ENCODE results near the gene KCNK3.

Gene KCNK3

DNA sequence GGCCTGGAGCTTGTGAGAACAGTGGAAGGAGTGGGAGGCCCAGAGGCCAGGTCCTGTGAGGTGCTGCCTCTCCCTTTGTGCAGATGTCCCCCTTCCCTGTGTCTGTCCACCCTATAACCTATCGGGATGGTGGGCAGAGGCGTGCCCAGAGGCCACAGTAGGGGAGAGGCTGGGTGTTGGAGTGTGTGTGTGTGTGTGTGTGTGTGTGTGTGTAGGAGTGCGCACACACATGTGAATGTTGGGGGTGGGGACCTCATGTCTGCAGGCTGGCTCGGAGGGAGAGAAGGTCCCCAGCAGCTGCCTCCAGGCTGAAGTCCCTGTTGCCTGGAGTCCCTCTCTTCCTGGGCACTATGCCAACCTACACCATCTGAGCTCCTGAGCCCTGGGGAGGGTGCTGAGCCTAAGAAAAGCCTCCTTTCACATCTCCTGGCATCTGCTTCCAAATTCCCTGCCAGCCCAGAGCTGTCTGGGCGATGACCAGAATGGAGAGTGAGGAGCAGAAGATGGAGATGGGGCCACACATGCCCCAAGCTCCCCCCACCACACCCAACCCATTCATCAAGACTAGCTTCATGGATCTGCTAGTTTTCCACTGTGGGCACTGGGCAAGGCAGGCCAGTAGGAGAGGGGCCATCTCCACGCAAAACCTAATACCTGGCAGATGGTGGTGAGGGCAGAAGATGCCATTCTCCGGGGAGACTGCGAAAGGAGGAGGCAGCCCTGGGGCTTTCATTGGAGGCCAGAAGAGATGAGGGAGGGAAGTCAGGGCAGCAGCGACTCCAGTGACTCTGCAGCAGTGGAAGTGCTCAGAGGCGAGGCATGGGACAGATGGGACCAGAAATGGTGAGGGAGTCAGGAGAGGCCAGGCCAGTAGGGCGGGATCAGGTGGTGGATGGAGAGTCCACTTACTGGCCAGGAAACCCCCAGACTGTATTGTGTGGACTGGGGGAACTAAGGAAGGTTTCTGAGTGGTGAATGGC is 20.3 kb downstream of the KCNK3 start:
- DNase-seq (ENCODE audit: low read depth in 2 of 2): no peak

DNA sequence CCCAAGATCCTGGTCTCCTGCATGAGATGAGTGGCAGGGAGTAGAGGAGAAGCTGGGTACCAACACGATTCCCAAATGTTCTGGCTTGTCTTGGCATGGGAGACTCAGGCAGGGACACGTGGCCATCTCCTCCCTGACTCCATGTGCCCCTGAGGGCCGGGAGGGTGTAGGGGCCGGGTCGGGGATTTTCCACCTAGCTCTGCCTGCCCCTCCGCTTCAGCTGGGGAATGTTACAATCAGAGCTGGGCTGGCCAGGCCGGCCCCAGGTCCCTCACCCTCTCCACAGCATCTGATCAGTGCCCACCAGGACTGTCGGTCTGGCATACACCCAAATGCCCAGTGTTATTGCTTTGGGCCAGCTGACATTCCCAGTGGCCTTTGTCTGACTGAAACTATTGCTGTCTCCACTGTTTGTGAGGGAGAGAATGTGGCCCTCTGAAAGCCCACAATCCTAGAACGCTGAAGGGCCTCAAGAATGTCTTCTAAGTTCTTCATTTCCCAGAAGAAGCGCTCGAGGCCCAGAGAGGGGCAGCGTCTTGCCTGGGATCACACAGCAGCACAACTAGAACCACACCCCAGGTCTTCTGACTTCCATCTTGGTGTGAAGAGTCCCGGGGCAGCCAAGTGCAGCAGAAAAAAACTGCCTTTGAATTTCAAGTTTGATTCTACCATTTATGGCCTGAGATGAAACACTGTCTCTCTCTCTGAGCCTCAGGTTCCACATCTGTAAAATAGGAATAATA is 23.2 kb downstream of the KCNK3 start:
- DNase-seq (ENCODE audit: low read depth in 2 of 2): no peak

DNA sequence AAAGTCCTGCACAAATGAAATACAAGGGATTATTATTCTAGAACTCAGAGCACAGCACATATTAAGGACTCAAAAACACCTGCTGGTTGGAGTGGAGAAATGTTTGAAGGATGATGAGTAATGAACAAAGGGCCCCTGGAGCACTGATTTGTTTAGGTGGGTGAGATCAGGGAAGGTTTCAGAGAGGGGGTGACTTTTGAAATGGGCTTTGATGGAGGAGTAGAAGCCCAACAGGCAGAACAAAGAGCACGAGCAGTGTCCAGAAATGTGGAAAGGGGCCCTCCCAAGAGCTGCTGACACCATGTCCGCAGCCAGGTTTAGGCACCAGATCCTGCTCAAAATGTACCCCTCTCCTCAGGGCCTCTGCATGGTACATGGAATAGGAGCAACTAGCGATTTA is 23.8 kb downstream of the KCNK3 start:
- no peak for DNase-seq (ENCODE audit: low read depth in 2 of 2)

DNA sequence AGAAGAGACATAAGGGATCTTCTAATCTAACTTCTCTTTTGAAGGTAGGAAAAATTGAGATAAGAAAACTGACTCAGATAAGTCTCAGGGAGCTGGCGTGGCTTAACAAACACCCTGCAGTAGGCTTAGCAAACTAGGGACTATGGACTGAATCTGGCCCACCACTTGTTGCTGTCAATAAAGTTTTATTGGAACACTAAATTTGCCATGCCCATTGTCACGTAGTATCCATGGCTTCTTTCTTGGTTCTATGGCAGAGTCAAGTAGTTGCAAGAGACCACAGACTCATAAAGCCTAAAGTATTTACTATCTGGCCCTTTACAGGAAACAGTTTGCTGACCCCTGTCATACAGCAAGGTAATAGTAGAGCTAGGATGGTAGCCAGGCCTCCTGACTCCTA is 24.2 kb downstream of the KCNK3 start:
- DNase-seq (ENCODE audit: low read depth in 2 of 2): no peak

DNA sequence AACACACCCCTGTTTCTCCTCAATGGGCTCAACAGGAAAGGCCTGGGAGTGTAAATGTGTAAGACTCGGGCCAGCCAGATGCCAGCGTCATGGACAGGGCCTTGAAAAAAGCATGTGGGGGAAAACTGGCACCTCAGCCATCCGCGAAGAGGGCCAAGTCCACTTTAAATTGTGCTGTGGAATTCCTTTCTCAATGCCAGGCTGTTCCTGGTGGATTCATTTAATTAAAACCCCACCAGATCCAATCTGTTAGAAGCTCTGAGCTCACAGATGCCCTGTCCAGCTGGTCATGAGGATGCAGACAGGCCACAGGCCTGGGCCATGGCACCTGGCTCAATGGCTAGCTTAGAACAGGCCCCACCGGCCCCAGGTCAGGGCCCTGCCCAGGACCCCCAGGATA is 24.8 kb downstream of the KCNK3 start:
- DNase-seq (ENCODE audit: low read depth in 2 of 2): no peak

DNA sequence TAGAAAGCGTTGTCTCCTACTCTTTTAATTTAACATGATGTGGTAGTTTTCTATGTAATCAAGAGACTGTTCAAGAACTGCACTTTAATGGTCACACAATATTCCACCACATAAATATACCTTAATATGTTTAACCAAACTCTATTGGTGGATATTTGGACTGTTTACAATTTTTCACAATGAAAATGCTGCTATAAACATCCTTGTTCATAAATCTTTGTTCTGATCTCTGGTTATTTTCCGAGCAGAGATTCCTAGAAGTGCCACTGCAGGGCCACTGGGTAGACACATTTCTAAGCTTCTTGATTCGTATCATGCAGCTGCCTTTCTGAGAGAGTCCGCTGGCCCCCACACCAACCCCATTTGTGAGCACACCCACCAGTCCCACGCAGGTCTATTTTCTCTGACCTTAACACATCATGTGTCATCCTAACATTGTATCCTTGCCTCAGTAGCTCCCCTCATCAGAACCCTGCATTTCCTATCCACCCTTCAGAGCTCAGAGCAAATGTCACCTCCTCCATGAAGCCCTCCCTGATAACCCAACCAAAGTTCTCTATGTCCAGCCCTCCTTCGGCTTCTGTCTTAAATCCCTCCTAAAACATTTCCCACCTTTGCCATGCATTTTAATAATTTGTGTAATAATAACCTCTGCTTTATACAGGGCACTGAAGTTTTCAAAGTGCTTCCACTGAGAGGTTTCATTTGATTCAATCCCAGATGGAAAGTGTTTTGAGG is 26.6 kb downstream of the KCNK3 start:
- no peak for DNase-seq (ENCODE audit: low read depth in 2 of 2)

DNA sequence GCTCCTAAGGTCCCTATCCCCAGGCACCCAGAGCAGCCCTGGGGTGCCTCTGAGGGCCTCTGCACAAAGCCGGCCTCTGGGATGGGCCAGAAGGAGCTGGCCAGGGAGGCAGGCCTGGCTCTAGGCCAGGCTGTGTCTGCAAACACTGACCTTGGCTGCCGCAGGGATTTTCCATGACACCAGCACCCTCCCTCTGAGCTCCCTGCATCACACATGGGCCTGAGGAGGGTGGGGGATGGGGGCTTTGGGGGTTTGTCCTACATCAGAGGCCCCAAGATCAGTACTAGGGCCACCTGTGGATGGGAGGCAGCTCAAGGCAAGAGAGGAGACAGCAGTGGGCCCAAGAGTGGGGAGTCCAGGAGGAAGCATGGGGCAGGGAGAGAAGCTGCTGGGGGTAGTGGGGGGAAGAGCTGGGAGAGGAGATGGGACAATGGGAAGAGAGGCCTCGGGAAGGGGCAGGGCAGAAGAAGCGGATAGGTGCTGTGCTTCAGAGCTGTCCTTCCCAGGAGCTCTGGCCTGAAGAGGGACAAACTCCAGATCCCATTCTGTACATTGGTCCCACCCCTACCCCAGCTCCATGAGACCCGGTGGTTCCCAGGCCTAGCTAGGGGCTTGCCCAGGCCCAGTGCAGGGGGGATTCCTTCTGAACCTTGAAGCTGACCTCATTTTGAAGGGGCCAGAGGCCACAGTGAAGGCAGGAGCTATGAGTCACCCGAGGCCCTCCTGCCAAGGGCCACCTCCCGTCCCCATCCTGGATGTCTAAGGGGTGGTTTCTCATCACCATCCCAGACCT is 28.0 kb downstream of the KCNK3 start:
- DNase-seq (ENCODE audit: low read depth in 2 of 2): no peak

DNA sequence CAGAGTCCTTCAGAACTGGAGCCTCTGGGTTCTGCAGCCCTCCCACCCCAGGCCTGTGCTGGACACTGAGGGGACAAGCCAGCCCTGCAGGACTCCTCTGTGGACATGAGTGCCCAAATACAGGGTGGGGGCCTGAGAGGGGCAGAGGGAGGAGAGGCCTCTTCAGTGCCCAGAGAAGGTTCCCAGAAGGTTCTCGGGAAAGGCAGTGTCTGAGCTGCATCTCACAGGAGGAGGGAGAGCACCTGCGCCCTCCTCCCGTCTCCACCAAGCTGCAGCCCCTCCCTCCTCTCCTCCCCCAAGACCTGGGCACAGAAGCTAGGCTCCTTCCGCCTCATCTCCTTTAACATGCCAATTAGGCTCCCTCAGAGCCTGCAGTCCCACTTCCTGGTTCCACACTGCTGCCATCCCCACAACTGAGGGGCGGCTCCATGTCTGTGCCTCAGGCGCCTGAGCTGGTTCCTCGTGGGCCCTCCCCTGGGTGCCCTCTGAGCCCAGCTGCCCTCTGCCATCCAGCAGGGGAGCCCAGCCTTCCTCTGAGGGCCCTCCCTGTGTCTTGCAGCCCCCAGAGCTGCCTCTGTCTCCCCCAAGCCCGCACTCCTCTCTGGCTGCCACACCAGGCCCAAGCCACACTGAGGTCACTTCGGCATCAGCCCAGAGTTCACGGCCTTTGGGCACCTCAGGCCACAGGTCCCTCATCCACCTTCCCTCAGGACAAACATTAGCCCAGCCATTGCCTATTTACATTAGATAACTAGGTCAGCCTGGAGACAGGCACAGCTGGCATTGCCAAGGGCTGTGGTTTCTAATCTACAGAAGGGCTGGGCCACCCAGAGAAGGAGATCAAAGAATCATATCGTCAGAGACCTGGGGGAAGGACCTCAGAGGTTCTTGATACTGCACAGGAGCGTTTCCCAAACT is 28.9 kb downstream of the KCNK3 start:
- DNase-seq (ENCODE audit: low read depth in 2 of 2): no peak

DNA sequence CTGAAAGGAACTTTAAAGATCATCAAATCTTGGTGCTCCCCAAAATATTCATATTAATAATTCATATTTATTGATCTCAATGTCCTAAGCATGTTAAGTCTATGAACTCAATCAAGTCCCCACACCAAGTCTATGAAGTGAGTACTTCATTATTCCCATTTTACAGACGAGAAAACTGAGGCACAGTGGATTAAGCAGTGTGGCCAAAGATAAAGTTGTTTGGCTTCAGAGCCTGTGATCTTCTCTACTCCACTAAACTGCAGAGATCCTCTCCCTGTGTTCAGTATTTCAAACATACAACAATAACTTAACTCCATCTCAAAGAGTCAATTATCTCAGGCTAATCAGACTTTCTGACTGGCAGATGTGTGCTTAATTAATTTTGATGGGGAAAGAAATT is 29.8 kb downstream of the KCNK3 start:
- no peak for DNase-seq (ENCODE audit: low read depth in 2 of 2)

DNA sequence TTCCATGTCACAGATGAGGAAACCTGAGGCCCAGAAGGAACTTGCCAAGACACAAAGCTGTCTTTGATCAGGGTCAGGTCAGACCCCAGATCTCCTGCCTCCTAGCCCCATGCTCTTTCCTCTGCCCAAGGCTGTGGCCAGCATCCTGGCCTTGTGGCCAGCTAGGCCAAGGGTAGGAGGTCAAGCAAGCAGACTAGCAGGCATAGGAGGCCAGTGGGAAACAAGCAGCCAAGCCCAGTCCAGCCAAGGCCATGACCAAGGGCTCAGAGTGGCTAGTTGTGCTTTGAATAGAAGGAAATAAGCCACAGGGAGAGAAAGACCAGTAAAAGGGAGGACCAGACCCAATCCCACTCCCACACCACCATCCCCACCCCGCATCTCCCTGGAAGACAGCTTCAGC is 30.4 kb downstream of the KCNK3 start:
- no peak for DNase-seq (ENCODE audit: low read depth in 2 of 2)

DNA sequence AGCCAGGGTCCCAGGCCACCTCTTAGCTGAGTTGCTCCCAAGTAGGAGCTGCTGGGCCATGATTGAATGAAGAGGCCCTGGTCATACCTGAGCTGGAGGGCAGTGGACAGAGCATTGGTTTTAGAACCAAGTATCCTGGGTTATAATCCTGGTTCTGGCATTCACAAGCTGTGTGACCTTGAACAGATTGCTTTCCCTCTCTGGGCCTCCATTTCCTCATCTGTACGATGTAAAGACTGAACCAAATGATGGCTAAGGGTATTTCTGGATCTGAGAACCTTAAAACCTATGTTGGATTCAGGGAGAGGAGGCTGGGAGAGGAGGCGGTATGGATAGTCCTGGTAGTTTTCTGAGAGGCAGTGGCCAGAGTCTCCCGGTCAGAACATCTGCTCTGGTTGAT is 31.0 kb downstream of the KCNK3 start:
- DNase-seq (ENCODE audit: low read depth in 2 of 2): no peak

DNA sequence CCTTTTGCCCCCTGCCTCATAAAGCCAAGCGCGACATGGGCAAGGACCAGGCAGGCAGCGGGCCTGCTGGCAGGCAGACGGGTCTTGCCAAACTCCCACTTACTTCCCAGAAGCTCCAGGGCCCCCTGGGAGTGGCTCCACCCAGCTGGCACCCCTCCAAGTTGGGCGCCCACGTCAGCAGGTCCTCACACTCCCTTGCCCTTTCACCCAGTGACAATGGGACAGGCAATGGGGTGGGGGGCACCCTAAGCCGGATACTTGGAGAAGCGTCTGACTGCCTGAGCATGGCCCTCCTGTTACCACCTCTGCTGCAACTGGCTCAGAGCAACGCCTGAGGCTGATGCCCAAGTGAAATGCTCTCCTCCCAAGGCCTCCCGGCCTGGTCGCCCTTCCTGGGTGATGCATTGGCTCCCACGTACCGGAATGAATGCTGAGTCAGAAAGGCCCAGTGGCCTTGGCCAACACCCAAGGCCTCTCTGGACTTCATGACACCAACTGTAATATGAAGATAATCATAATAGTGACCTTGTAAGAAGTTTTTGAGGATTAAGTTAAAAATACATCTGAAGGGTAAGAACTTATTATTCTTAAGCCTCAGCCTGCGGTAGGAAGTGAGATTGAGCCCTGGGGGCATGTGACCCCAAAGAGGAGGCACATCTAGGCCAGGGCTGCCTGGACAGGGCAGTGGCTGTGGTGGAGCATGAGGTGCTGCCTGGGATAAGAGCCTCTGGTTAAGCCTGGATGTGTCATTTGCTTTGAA is 31.6 kb downstream of the KCNK3 start:
- no peak for DNase-seq (ENCODE audit: low read depth in 2 of 2)

DNA sequence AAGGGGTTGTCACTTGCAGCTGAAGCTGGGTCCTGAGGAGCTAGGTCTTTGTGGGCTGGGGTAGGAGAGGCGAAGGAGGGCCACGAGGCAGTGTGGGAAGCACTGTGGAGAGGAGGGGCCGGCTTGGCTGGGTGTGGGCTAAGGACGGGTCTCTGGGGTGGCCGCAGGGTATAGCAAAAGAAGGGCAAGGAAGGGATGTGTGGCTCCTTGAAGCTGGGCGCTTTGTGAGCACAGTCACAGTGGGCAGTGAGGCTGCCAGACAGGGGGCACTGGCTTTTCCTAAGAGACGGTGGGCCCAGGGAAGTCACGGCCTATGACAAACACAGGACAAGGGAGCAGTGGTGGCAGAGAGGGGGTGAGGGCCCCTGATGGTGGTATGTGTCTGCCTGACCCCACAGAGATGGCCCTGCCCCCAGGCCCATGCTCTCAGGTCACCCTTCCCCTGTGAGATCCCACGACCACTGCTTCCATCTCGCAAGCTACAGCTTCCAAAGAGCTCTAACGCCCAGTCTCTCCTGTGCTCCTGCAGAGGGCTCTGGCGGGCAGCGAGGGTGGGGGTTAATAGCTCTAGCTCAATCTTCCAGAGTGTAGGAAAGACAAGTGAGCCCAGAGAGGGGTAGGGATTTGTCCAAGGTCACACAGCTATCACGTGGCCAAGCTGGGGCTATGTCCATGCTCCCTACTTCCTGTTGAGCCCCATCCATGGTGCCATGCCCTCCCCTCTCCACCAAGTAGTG is 32.4 kb downstream of the KCNK3 start:
- DNase-seq (ENCODE audit: low read depth in 2 of 2): no peak

DNA sequence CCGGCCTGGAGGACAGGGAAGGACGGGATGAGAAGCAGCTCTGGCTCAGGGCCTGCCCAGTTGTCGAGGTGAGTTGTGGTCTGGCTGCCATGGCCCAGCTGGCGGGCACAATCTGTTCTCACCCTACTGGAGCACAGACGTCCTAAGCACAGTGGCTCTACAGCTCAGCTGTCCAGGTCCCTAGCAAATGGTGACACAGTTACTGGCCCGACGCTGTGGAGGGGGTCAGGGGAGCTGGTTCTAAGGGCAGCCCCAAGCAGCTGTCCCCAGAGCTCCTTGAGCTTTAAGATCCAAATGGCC is 32.9 kb downstream of the KCNK3 start:
- DNase-seq (ENCODE audit: low read depth in 2 of 2): no peak

DNA sequence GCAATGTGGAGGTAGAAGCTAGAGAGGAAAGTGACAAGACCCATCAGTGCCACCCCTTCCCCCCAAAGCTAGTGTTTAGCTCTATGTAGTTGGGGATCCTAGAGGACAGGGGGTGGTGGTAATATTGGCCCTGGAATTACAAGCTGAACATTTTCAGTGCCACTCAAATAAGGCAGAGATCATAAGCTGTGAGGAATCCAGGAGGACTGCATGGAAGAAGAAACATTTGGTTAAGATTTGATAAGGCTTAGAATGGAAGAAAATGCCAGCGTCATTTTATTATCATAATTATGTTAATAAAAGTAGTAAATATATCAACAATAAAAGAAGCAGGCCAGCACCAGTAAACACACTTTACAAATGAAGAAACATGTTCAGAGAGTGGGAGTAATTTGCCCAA is 33.7 kb downstream of the KCNK3 start:
- no peak for DNase-seq (ENCODE audit: low read depth in 2 of 2)

DNA sequence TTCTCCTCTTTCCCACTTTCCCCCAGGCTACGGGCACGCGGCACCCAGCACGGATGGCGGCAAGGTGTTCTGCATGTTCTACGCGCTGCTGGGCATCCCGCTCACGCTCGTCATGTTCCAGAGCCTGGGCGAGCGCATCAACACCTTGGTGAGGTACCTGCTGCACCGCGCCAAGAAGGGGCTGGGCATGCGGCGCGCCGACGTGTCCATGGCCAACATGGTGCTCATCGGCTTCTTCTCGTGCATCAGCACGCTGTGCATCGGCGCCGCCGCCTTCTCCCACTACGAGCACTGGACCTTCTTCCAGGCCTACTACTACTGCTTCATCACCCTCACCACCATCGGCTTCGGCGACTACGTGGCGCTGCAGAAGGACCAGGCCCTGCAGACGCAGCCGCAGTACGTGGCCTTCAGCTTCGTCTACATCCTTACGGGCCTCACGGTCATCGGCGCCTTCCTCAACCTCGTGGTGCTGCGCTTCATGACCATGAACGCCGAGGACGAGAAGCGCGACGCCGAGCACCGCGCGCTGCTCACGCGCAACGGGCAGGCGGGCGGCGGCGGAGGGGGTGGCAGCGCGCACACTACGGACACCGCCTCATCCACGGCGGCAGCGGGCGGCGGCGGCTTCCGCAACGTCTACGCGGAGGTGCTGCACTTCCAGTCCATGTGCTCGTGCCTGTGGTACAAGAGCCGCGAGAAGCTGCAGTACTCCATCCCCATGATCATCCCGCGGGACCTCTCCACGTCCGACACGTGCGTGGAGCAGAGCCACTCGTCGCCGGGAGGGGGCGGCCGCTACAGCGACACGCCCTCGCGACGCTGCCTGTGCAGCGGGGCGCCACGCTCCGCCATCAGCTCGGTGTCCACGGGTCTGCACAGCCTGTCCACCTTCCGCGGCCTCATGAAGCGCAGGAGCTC is 35.4 kb downstream of the KCNK3 start:
- no peak for DNase-seq (ENCODE audit: low read depth in 2 of 2)

DNA sequence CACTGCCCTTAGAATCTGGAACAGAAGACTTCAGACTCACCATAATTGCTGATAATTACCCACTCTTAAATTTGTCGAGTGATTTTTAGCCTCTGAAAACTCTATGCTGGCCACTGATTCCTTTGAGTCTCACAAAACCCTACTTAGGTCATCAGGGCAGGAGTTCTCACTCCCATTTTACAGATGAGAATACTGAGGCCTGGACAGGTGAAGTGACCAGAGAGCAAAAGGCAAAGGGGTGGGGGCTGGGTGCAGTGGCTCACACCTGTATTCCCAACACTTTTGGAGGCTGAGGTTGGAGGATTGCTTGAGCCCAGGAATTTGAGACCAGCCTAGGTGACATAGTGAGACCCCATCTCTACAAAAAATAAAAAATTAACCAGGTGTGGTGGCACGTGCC is 36.8 kb downstream of the KCNK3 start:
- no peak for DNase-seq (ENCODE audit: low read depth in 2 of 2)
